WTC11 (cell line): ENCODE data around the gene GFOD2. TPM values are rescaled to one million over a fixed set of nuclear protein-coding genes. Genes with fewer than 3 reads are reported as not detected.

ENCODE experiments used
- ATAC-seq: fragments of 200-7000 bp; cut with Tn5 transposase; 2 replicates; pipeline ENCODE4 v1.10.0; 2021; ENCODE audit warnings: mild to moderate bottlenecking, moderate library complexity
- CTCF ChIA-PET: fragments of 300-600 bp; sonication (Branson Sonifier 250); formaldehyde crosslinking; loops from one replicate; lab custom pipeline; 2021; ENCODE audit warnings: antibody characterized with exemption; lab: Charles Lee
- POLR2A ChIA-PET: fragments of 350-600 bp; sonication (Branson Sonifier 250); formaldehyde crosslinking; loops from one replicate; lab custom pipeline; 2021; ENCODE audit warnings: antibody characterized with exemption; lab: Charles Lee
- DNase-seq: peaks from one replicate; pipeline ENCODE4 v3.0.0; 2021; ENCODE audit warnings: low spot score
- H3K27ac Mint-ChIP-seq: 2 replicates; pipeline ENCODE4 v1.8.0; 2021; ENCODE audit warnings: mixed read lengths
- H3K27me3 Mint-ChIP-seq: 2 replicates; pipeline ENCODE4 v1.8.0; 2021; ENCODE audit warnings: low read depth, mild to moderate bottlenecking, moderate library complexity, mixed read lengths
- H3K36me3 Mint-ChIP-seq: 2 replicates; pipeline ENCODE4 v1.8.0; 2021; ENCODE audit warnings: mixed read lengths
- H3K4me1 Mint-ChIP-seq: 2 replicates; pipeline ENCODE4 v1.8.0; 2022; ENCODE audit warnings: mixed read lengths
- H3K4me3 Mint-ChIP-seq: 2 replicates; pipeline ENCODE4 v1.8.0; 2021; ENCODE audit warnings: mild to moderate bottlenecking, moderate library complexity, mixed read lengths
- H3K9me3 Mint-ChIP-seq: 2 replicates; pipeline ENCODE4 v1.8.0; 2021; ENCODE audit warnings: mixed read lengths
- ARID4B ChIP-seq: sonication (generic); formaldehyde crosslinking; IDR thresholded peaks from 2 replicates; pipeline ENCODE4 v1.8.0; 2023; ENCODE audit warnings: missing genetic modification reagents, mild to moderate bottlenecking, borderline replicate concordance
- CREM ChIP-seq: sonication (generic); formaldehyde crosslinking; IDR thresholded peaks from 2 replicates; pipeline ENCODE4 v1.8.1; 2022; ENCODE audit warnings: mild to moderate bottlenecking, missing genetic modification reagents, moderate library complexity
- ETV6 ChIP-seq: sonication (generic); formaldehyde crosslinking; IDR thresholded peaks from 2 replicates; pipeline ENCODE4 v1.8.1; 2022; ENCODE audit warnings: mild to moderate bottlenecking, missing genetic modification reagents
- FOXK1 ChIP-seq: sonication (generic); formaldehyde crosslinking; IDR thresholded peaks from 2 replicates; pipeline ENCODE4 v1.8.0; 2022; ENCODE audit warnings: mild to moderate bottlenecking, moderate library complexity, missing genetic modification reagents
- FOXP4 ChIP-seq: sonication (generic); formaldehyde crosslinking; IDR thresholded peaks from 2 replicates; pipeline ENCODE4 v1.8.0; 2022; ENCODE audit warnings: mild to moderate bottlenecking, missing genetic modification reagents
- MAX ChIP-seq: sonication (generic); formaldehyde crosslinking; IDR thresholded peaks from 2 replicates; pipeline ENCODE4 v1.8.0; 2022; ENCODE audit warnings: mild to moderate bottlenecking, missing genetic modification reagents
- NFYB ChIP-seq: sonication (generic); formaldehyde crosslinking; conservative IDR thresholded peaks from 2 replicates; pipeline ENCODE4 v1.8.0; 2022; ENCODE audit warnings: low read depth, missing genetic modification reagents
- PRDM15 ChIP-seq: sonication (generic); formaldehyde crosslinking; IDR thresholded peaks from 2 replicates; pipeline ENCODE4 v1.8.0; 2022; ENCODE audit warnings: missing genetic modification reagents
- USF2 ChIP-seq: sonication (generic); formaldehyde crosslinking; IDR thresholded peaks from 2 replicates; pipeline ENCODE4 v1.8.1; 2023; ENCODE audit warnings: mild to moderate bottlenecking, missing genetic modification reagents, moderate library complexity
- ZBTB21 ChIP-seq: sonication (generic); formaldehyde crosslinking; IDR thresholded peaks from 2 replicates; pipeline ENCODE4 v1.8.1; 2023; ENCODE audit warnings: mild to moderate bottlenecking, missing genetic modification reagents, borderline replicate concordance
- ZNF138 ChIP-seq: sonication (generic); formaldehyde crosslinking; conservative IDR thresholded peaks from 2 replicates; pipeline ENCODE4 v1.8.1; 2022; ENCODE audit warnings: mild to moderate bottlenecking, moderate library complexity, missing genetic modification reagents
- ZNF281 ChIP-seq: sonication (generic); formaldehyde crosslinking; IDR thresholded peaks from 2 replicates; pipeline ENCODE4 v1.8.0; 2023; ENCODE audit warnings: mild to moderate bottlenecking, missing genetic modification reagents
- ZNF425 ChIP-seq: fragments of 250-450 bp; sonication (Bioruptor Pico); conservative IDR thresholded peaks from 2 replicates; pipeline ENCODE4 v1.9.0; 2021; ENCODE audit warnings: mild to moderate bottlenecking
- total RNA-seq: library from RNA; stranded (reverse); gene quantifications from 3 replicates; pipeline ENCODE4 v1.2.3, GENCODE V29; 2021
- TF ChIP-seq, protein P1 (sequence below): sonication (generic); formaldehyde crosslinking; IDR thresholded peaks from 2 replicates; pipeline ENCODE4 v1.8.0; 2022; ENCODE audit warnings: mild to moderate bottlenecking, missing genetic modification reagents

Gene GFOD2
- total RNA-seq, 1 experiment from 2014 or later, result 29.5 TPM

DNA sequence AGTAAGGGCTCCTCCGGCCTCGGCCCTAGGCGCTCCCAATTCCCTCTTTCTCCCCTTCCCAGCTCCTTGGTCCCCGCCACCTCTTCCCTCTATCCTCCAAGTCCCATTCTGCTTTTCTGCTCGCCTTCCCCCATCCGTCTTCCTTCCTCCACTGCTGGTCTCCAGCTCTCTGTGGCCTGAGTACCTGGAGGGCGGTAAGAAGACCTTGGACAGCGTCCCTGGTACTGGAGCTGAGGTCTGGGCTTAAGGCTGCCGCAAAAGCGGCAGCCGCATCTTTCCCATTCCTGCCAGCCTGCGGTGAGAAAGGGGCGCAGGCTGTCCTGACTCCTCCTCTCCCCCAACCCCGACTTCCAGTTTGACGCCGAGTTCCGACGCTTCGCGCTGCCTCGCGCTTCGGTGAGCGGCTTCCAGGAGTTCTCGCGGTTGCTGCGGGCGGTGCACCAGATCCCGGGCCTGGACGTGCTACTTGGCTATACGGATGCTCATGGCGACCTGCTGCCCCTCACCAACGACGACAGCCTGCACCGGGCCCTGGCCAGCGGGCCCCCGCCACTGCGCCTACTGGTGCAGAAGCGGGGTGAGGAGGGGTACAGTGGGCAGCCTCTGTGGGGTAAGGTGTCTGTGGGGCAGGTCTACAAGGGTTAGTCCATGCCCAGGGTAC is 57.9 kb downstream of the GFOD2 start (continued):
- peak; percentile 67; the same call in 1 of the 2 replicates for TF ChIP-seq ARID4B
- TF ChIP-seq ZNF138, result peak; percentile 86; the same call in 1 of the 2 replicates
- TF ChIP-seq, protein P1, sequence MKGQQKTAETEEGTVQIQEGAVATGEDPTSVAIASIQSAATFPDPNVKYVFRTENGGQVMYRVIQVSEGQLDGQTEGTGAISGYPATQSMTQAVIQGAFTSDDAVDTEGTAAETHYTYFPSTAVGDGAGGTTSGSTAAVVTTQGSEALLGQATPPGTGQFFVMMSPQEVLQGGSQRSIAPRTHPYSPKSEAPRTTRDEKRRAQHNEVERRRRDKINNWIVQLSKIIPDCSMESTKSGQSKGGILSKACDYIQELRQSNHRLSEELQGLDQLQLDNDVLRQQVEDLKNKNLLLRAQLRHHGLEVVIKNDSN (CRISPR knock-in tag), result 0 out of 2 replicates have a peak, but pooled peaks have one; percentile 25
- TF ChIP-seq FOXK1 (CRISPR knock-in tag), result 0 out of 2 replicates have a peak, but pooled peaks have one; percentile 2
- 0 out of 2 replicates have a peak, but pooled peaks have one; percentile 36 for TF ChIP-seq MAX (CRISPR knock-in tag)

DNA sequence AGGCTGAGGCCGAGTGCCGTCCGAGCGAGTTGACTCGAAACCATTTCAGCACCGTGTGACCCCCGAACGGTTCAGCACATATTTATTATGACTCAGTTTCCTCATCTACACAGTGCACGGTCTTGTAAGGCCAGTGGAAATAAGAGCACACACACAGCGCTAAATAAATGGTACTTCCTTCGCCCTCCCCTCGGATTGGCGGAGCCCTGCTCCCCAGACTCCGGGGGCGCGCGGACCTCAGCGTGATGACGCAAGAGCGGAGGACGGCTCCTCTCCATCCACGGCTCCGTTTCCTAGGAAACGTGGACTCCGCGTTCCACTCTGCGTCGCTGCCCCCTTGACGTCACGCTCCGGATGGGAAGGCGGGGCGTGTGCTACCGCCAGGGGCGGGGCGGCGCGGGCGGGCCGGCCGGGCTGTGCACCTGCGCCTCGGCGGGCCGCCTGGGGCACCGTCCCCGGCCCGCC is 58.5 kb downstream of the GFOD2 start, which contains the start of gene PARD6A:
TSS of gene PARD6A (plus strand) at position 397 of the 465 bp plus-strand sequence. CDS start 79 bp downstream, outside the sequence.
- ATAC-seq, result peak; percentile 72
- peak; percentile 96 for DNase-seq
- H3K4me3 Mint-ChIP-seq, result peak within 1 kb of the TSS; percentile 91
- no peaks in the 10 kb centered on the region for H3K9me3 Mint-ChIP-seq
- ChIA-PET CTCF (interaction anchor here (0.8 to 10.3 kb wide), 22 partner anchors 9 to 404 kb away, joined by 3 to 137 read pairs (median 5); partner anchors contain the start of genes CARMIL2, LCAT, RANBP10 and RIPOR1), POLR2A (interaction anchor here (1.0 to 2.5 kb wide), 4 partner anchors 12 to 275 kb away, joined by 3 to 9 read pairs (median 4); no protein-coding TSS in a partner anchor)
- H3K27ac Mint-ChIP-seq, result peak within 1 kb of the TSS; percentile 98
- H3K27me3 Mint-ChIP-seq, result peaks cover 5% of the 10 kb centered on the region
- peaks cover 19% of the 10 kb centered on the region for H3K4me1 Mint-ChIP-seq
- 0 out of 2 replicates have a peak, but pooled peaks cover 1% of the 10 kb centered on the region for H3K36me3 Mint-ChIP-seq
- TF ChIP-seq FOXP4 (CRISPR knock-in tag) (peak; percentile 86; the same call in 1 of the 2 replicates), ZBTB21 (CRISPR knock-in tag) (peak; percentile 95), FOXK1 (CRISPR knock-in tag) (0 out of 2 replicates have a peak, but pooled peaks have one; percentile 8), ZNF425 (no peak), CREM (peak; percentile 94), NFYB (CRISPR knock-in tag) (peak; percentile 48; the same call in 1 of the 2 replicates), ETV6 (CRISPR knock-in tag) (peak; percentile 20; the same call in 1 of the 2 replicates), PRDM15 (CRISPR knock-in tag) (no peak), ZNF281 (CRISPR knock-in tag) (no peak), USF2 (CRISPR knock-in tag) (peak; percentile 43)
- TF ChIP-seq, protein P1 (CRISPR knock-in tag), result no peak; the same call in 1 of the 2 replicates
